ENCODE measurements around the gene MTHFD2. TPM values are rescaled to one million over a fixed set of nuclear protein-coding genes. Genes with fewer than 3 reads are reported as not detected.

Gene MTHFD2
- total and polyA plus RNA-seq, 2 of the 8 experiments (the other 6 are each of a cell fraction or from before 2014, with no cell fraction given), result 99.5 to 291 TPM

DNA sequence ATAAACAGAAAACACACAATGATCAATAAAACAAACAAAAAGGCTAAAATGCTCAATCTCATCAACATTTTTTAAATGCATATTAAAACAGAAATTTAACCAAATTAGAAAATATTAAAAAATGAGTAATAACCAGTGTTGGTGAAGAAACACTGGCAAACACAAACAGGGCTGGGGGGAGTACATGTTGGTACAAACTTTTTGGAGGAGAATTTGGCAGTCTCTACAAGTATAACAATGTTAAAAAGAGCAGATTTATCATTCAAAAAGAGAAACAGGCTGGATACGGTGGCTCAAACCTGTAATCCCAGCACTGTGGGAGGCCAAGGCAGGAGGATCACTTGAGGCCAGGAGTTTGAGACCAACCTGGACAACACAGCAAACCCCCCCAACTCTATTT is 33.7 kb upstream of the MTHFD2 start:
- POLR2A ChIA-PET (ENCODE audit: partially characterized antibody), result interaction anchor here (1.0 to 68.3 kb wide), 2 partner anchors 18 to 44 kb away, joined by 3 to 2699 read pairs; partner anchors contain the start of genes MOB1A and MTHFD2
- no peaks in the 10 kb centered on the region for H3K4me1 ChIP-seq (replicated peaks in 1 of 4; ENCODE audit: control insufficient read depth in 3 of 4, insufficient read depth in 4 of 4, low read length in 3 of 4)
- no peak overlapping the region for H3K14ac ChIP-seq (ENCODE audit: insufficient read length)
- peaks cover 15 to 85% (median 51%) of the 10 kb centered on the region in 4 experiments for H3K36me3 ChIP-seq (ENCODE audit: control insufficient read depth in 2 of 4, insufficient read depth in 4 of 4, low read length in 3 of 4)
- no peak overlapping the region for H3K4ac ChIP-seq (replicated peaks; ENCODE audit: insufficient read length, low read depth, low read length)
- no peak overlapping the region for H3K27ac ChIP-seq (ENCODE audit: low read depth, low read length)
- no peak overlapping the region for H4K91ac ChIP-seq (replicated peaks; ENCODE audit: insufficient read length, low read length)
- H4K8ac ChIP-seq (ENCODE audit: extremely low read depth, insufficient read depth, low read length), result no peak overlapping the region
- H3K79me2 ChIP-seq (ENCODE audit: control insufficient read depth in 1 of 2, insufficient read depth in 2 of 2, low read length in 2 of 2), result peaks cover 0 to 2% of the 10 kb centered on the region in 2 experiments; a peak in 1 of 4 replicates
- H2BK5ac ChIP-seq (ENCODE audit: low read depth, low read length), result no peak overlapping the region
- no peak overlapping the region for H3K23ac ChIP-seq (ENCODE audit: insufficient read length)
- H4K5ac ChIP-seq (ENCODE audit: insufficient read length, low read depth, low read length), result no peak overlapping the region
- no peaks in the 10 kb centered on the region for H3K27me3 ChIP-seq (replicated peaks in 1 of 4; ENCODE audit: control insufficient read depth in 3 of 4, extremely low read depth in 1 of 4, insufficient read depth in 3 of 4, low read length in 3 of 4)
- 100% methylated on average over 1 of the region's 1 CpG; no CpG with 5 or more reads in 1 of the 2 experiments for WGBS, 2 experiments (ENCODE audit: extremely low coverage in 1 of 2, insufficient coverage in 1 of 2, insufficient read length in 1 of 2, insufficient replicate concordance in 2 of 2, low coverage in 1 of 2, low lambda C conversion rate in 2 of 2, missing lambda C conversion rate in 1 of 2)
- no peak overlapping the region for H3K18ac ChIP-seq (ENCODE audit: extremely low read depth, low read length)
- no peak overlapping the region for H2AK5ac ChIP-seq (ENCODE audit: low read depth, low read length)
- CTCF ChIA-PET (ENCODE audit: partially characterized antibody), result interaction anchor here (1.5 to 2.2 kb wide), 2 partner anchors 14 to 18 kb away, joined by 3 to 10 read pairs; no protein-coding TSS in a partner anchor
- no peaks in the 10 kb centered on the region; the same call in 1 of the 2 replicates for H3K79me1 ChIP-seq (ENCODE audit: low read depth, low read length)
- H2BK15ac ChIP-seq (ENCODE audit: low read length), result no peak overlapping the region
- no peak overlapping the region for H2BK20ac ChIP-seq (ENCODE audit: low read length)
- FAIRE-seq, result no peak
- H3K4me3 ChIP-seq (ENCODE audit: extremely low read depth in 1 of 4, insufficient read depth in 2 of 4, low read depth in 3 of 4, low read length in 4 of 4), result no peak overlapping the region
- H3K56ac ChIP-seq (replicated peaks; ENCODE audit: insufficient read length, low read depth, low read length), result no peak overlapping the region
- H3K9me3 ChIP-seq (ENCODE audit: insufficient read depth in 2 of 2, low read depth in 1 of 2, low read length in 1 of 2), result no peaks in the 10 kb centered on the region
- H3K23me2 ChIP-seq (ENCODE audit: low read depth, low read length), result no peaks in the 10 kb centered on the region
- no peak overlapping the region for H2BK12ac ChIP-seq (ENCODE audit: low read depth, low read length)
- H3K4me2 ChIP-seq (ENCODE audit: insufficient read depth in 1 of 2, low read depth in 2 of 2, low read length in 2 of 2), result no peak overlapping the region
- no peak overlapping the region for H2BK120ac ChIP-seq (replicated peaks; ENCODE audit: low read depth, low read length)
- no peak for DNase-seq (ENCODE audit: low read depth in 1 of 2, low spot score in 2 of 2)
- peaks cover 0 to 6% of the 10 kb centered on the region in 2 experiments for H4K20me1 ChIP-seq (replicated peaks in 1 of 2; ENCODE audit: control insufficient read depth in 1 of 2, insufficient read depth in 2 of 2, low read length in 2 of 2)
- no peak overlapping the region for H2AFZ ChIP-seq (ENCODE audit: low read length)
- no peak overlapping the region for H3K9ac ChIP-seq (replicated peaks in 1 of 4; ENCODE audit: extremely low read depth in 1 of 4, low read depth in 3 of 4, low read length in 3 of 4)
- TF ChIP-seq, protein P1, sequence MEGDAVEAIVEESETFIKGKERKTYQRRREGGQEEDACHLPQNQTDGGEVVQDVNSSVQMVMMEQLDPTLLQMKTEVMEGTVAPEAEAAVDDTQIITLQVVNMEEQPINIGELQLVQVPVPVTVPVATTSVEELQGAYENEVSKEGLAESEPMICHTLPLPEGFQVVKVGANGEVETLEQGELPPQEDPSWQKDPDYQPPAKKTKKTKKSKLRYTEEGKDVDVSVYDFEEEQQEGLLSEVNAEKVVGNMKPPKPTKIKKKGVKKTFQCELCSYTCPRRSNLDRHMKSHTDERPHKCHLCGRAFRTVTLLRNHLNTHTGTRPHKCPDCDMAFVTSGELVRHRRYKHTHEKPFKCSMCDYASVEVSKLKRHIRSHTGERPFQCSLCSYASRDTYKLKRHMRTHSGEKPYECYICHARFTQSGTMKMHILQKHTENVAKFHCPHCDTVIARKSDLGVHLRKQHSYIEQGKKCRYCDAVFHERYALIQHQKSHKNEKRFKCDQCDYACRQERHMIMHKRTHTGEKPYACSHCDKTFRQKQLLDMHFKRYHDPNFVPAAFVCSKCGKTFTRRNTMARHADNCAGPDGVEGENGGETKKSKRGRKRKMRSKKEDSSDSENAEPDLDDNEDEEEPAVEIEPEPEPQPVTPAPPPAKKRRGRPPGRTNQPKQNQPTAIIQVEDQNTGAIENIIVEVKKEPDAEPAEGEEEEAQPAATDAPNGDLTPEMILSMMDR (IDR thresholded peaks at IDR 0.05; ENCODE audit: control extremely low read depth in 1 of 3, insufficient read depth in 1 of 3, low read depth in 1 of 3, low read length in 3 of 3), result no peak
- TF ChIP-seq EGR1 (IDR thresholded peaks at IDR 0.05; ENCODE audit: borderline replicate concordance, low read depth, low read length) (no peak), ASH2L (IDR thresholded peaks at IDR 0.05; ENCODE audit: low read length) (no peak), HDAC6 (IDR thresholded peaks at IDR 0.05; ENCODE audit: low read depth, low read length) (no peak), CHD1 (IDR thresholded peaks at IDR 0.05; ENCODE audit: low read depth, low read length) (no peak), SUZ12 (IDR thresholded peaks at IDR 0.05; ENCODE audit: low read length) (no peak), TAF1 (IDR thresholded peaks at IDR 0.05; ENCODE audit: low read depth, low read length) (no peak)
- TF ChIP-seq, protein P2, sequence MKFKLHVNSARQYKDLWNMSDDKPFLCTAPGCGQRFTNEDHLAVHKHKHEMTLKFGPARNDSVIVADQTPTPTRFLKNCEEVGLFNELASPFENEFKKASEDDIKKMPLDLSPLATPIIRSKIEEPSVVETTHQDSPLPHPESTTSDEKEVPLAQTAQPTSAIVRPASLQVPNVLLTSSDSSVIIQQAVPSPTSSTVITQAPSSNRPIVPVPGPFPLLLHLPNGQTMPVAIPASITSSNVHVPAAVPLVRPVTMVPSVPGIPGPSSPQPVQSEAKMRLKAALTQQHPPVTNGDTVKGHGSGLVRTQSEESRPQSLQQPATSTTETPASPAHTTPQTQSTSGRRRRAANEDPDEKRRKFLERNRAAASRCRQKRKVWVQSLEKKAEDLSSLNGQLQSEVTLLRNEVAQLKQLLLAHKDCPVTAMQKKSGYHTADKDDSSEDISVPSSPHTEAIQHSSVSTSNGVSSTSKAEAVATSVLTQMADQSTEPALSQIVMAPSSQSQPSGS (IDR thresholded peaks at IDR 0.05; ENCODE audit: low read length), result no peak
- TF ChIP-seq, protein P3, sequence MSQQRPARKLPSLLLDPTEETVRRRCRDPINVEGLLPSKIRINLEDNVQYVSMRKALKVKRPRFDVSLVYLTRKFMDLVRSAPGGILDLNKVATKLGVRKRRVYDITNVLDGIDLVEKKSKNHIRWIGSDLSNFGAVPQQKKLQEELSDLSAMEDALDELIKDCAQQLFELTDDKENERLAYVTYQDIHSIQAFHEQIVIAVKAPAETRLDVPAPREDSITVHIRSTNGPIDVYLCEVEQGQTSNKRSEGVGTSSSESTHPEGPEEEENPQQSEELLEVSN (IDR thresholded peaks at IDR 0.05), result no peak
